H1 (cell line): ENCODE data around the gene NOTUM. TPM values are rescaled to one million over a fixed set of nuclear protein-coding genes. Genes with fewer than 3 reads are reported as not detected.

Experiments
- CTCF ChIA-PET: fragments of 300-600 bp; sonication (Branson Sonifier 250); formaldehyde crosslinking; loops from one replicate; lab custom pipeline; 2021; ENCODE audit not compliant: partially characterized antibody; lab: Charles Lee
- POLR2A ChIA-PET: fragments of 300-600 bp; sonication (Branson Sonifier 250); formaldehyde crosslinking; loops from one replicate; lab custom pipeline; 2021; ENCODE audit warnings: inconsistent platforms; ENCODE audit not compliant: partially characterized antibody; lab: Charles Lee
- DNase-seq, 2 experiments: peaks; one replicate each; pipeline versions ENCODE4 v3.0.0 to v3.0.0-alpha.2; 2010 to 2022; ENCODE audit warnings: low spot score in 2 of 2, low read depth in 1 of 2, mixed read lengths in 1 of 2
- FAIRE-seq: peaks from 2 replicates; lab custom pipeline; 2011; peaks lifted over from hg19 to GRCh38; lab: Jason Lieb, UNC
- H2AFZ ChIP-seq: 2 replicates; pipeline ENCODE4 v1.8.1; 2012; ENCODE audit warnings: low read length, inconsistent platforms
- H2AK5ac ChIP-seq: 2 replicates; pipeline ENCODE4 v1.6.1; 2013; ENCODE audit warnings: low read depth, low read length
- H2BK120ac ChIP-seq: replicated peaks from 2 replicates; pipeline ENCODE3; 2013; ENCODE audit warnings: low read depth, low read length, inconsistent platforms
- H2BK12ac ChIP-seq: 2 replicates; pipeline ENCODE4 v1.6.1; 2013; ENCODE audit warnings: low read depth, low read length
- H2BK15ac ChIP-seq: 2 replicates; pipeline ENCODE4 v1.6.1; 2013; ENCODE audit warnings: low read length
- H2BK20ac ChIP-seq: 2 replicates; pipeline ENCODE4 v1.6.1; 2013; ENCODE audit warnings: low read length
- H2BK5ac ChIP-seq: 2 replicates; pipeline ENCODE4 v1.6.1; 2013; ENCODE audit warnings: low read depth, low read length
- H3K14ac ChIP-seq: 2 replicates; pipeline ENCODE4 v1.6.1; 2013; ENCODE audit warnings: inconsistent platforms; ENCODE audit not compliant: insufficient read length
- H3K18ac ChIP-seq: 2 replicates; pipeline ENCODE4 v1.6.1; 2013; ENCODE audit warnings: low read length; ENCODE audit errors: extremely low read depth
- H3K23ac ChIP-seq: 2 replicates; pipeline ENCODE4 v1.6.1; 2013; ENCODE audit warnings: inconsistent platforms; ENCODE audit not compliant: insufficient read length
- H3K23me2 ChIP-seq: 2 replicates; pipeline ENCODE4 v1.6.1; 2013; ENCODE audit warnings: low read depth, low read length
- H3K27ac ChIP-seq: 2 replicates; pipeline ENCODE4 v1.6.1; 2011; ENCODE audit warnings: low read depth, low read length, inconsistent platforms
- H3K27me3 ChIP-seq, 4 experiments: replicated peaks in 1 of 4; 1 replicate in 1 of 4; 2 replicates in 3 of 4; pipeline versions ENCODE4 v1.6.1 to v1.8.1; 2011 to 2013; ENCODE audit warnings: low read length in 3 of 4, mild to moderate bottlenecking in 3 of 4, inconsistent platforms in 2 of 4, mixed read lengths in 2 of 4, moderate library complexity in 1 of 4; ENCODE audit not compliant: control insufficient read depth in 3 of 4, insufficient read depth in 3 of 4; ENCODE audit errors: extremely low read depth in 1 of 4
- H3K36me3 ChIP-seq, 4 experiments: 2 replicates each; pipeline versions ENCODE4 v1.6.1 to v1.8.1; 2011 to 2013; ENCODE audit warnings: mild to moderate bottlenecking in 4 of 4, low read length in 3 of 4, moderate library complexity in 2 of 4, control low read depth in 1 of 4, inconsistent platforms in 1 of 4; ENCODE audit not compliant: insufficient read depth in 4 of 4, control insufficient read depth in 2 of 4
- H3K4ac ChIP-seq: replicated peaks from 2 replicates; pipeline ENCODE3; 2013; ENCODE audit warnings: low read length, low read depth, mixed read lengths, inconsistent platforms; ENCODE audit not compliant: insufficient read length
- H3K4me1 ChIP-seq, 4 experiments: replicated peaks in 1 of 4; 1 replicate in 1 of 4; 2 replicates in 3 of 4; pipeline versions ENCODE4 v1.6.1 to v1.8.1; 2011 to 2013; ENCODE audit warnings: low read length in 3 of 4, inconsistent platforms in 2 of 4, mixed read lengths in 1 of 4; ENCODE audit not compliant: insufficient read depth in 4 of 4, control insufficient read depth in 3 of 4
- H3K4me2 ChIP-seq, 2 experiments: 2 replicates each; pipeline versions ENCODE4 v1.6.1 to v1.8.1; 2011 to 2013; ENCODE audit warnings: low read depth in 2 of 2, low read length in 2 of 2, control low read depth in 1 of 2, inconsistent platforms in 1 of 2, mild to moderate bottlenecking in 1 of 2; ENCODE audit not compliant: insufficient read depth in 1 of 2
- H3K4me3 ChIP-seq, 4 experiments: fragments of 200-600, 300-600 bp in 1 of 4; sonication (generic), shearing (Covaris generic), sonication (Bioruptor Twin) in 1 of 4; 2 replicates each; pipeline versions ENCODE4 v1.5.1 to v1.8.1; 2011 to 2016; ENCODE audit warnings: low read length in 4 of 4, low read depth in 3 of 4, control low read depth in 2 of 4, inconsistent platforms in 2 of 4, mild to moderate bottlenecking in 2 of 4, mixed read lengths in 1 of 4, moderate library complexity in 1 of 4; ENCODE audit not compliant: insufficient read depth in 2 of 4; ENCODE audit errors: extremely low read depth in 1 of 4
- H3K56ac ChIP-seq: replicated peaks from 2 replicates; pipeline ENCODE3; 2013; ENCODE audit warnings: low read depth, mild to moderate bottlenecking, mixed read lengths, low read length, inconsistent platforms; ENCODE audit not compliant: insufficient read length
- H3K79me1 ChIP-seq: 2 replicates; pipeline ENCODE4 v1.6.1; 2013; ENCODE audit warnings: low read depth, low read length, control low read depth
- H3K79me2 ChIP-seq, 2 experiments: 2 replicates each; pipeline versions ENCODE4 v1.6.1 to v1.8.1; 2012 to 2013; ENCODE audit warnings: low read length in 2 of 2, mild to moderate bottlenecking in 2 of 2, inconsistent platforms in 1 of 2; ENCODE audit not compliant: insufficient read depth in 2 of 2, control insufficient read depth in 1 of 2
- H3K9ac ChIP-seq, 4 experiments: replicated peaks in 1 of 4; 1 replicate in 1 of 4; 2 replicates in 3 of 4; pipeline versions ENCODE4 v1.6.1 to v1.8.1; 2011 to 2013; ENCODE audit warnings: low read depth in 3 of 4, low read length in 3 of 4, control low read depth in 2 of 4, mild to moderate bottlenecking in 2 of 4, moderate library complexity in 2 of 4, inconsistent platforms in 1 of 4; ENCODE audit errors: extremely low read depth in 1 of 4
- H3K9me3 ChIP-seq, 2 experiments: 2 replicates each; pipeline versions ENCODE4 v1.6.1 to v1.8.1; 2012 to 2013; ENCODE audit warnings: mild to moderate bottlenecking in 2 of 2, moderate library complexity in 2 of 2, control low read depth in 1 of 2, inconsistent platforms in 1 of 2, low read depth in 1 of 2, low read length in 1 of 2, mixed read lengths in 1 of 2; ENCODE audit not compliant: insufficient read depth in 2 of 2
- H4K20me1 ChIP-seq, 2 experiments: replicated peaks in 1 of 2; 2 replicates each; pipeline versions ENCODE3 to v1.8.1; 2011 to 2013; ENCODE audit warnings: inconsistent platforms in 2 of 2, low read length in 2 of 2, mild to moderate bottlenecking in 1 of 2; ENCODE audit not compliant: insufficient read depth in 2 of 2, control insufficient read depth in 1 of 2
- H4K5ac ChIP-seq: 2 replicates; pipeline ENCODE4 v1.6.1; 2013; ENCODE audit warnings: low read length, low read depth, mixed read lengths, inconsistent platforms; ENCODE audit not compliant: insufficient read length
- H4K8ac ChIP-seq: 2 replicates; pipeline ENCODE4 v1.8.0; 2013; ENCODE audit warnings: mild to moderate bottlenecking, moderate library complexity, low read length, inconsistent platforms; ENCODE audit not compliant: insufficient read depth; ENCODE audit errors: extremely low read depth
- H4K91ac ChIP-seq: replicated peaks from 2 replicates; pipeline ENCODE3; 2013; ENCODE audit warnings: low read length, mixed read lengths, inconsistent platforms; ENCODE audit not compliant: insufficient read length
- ATF2 ChIP-seq: IDR thresholded peaks from 2 replicates; pipeline ENCODE4 v1.6.1; 2012; ENCODE audit warnings: low read length, inconsistent platforms
- JUN ChIP-seq: IDR thresholded peaks from 2 replicates; pipeline ENCODE4 v1.6.1; 2011; ENCODE audit warnings: low read depth, mild to moderate bottlenecking, improper control_type of control experiment, low read length
- KDM5A ChIP-seq: fragments of 200-600 bp; IDR thresholded peaks from 2 replicates; pipeline ENCODE4 v1.7.1; 2012; ENCODE audit warnings: mild to moderate bottlenecking, low read length, inconsistent platforms, mixed read lengths
- SIX5 ChIP-seq: IDR thresholded peaks from 2 replicates; pipeline ENCODE4 v1.6.1; 2011; ENCODE audit warnings: mild to moderate bottlenecking, low read depth, low read length
- TAF1 ChIP-seq: IDR thresholded peaks from 2 replicates; pipeline ENCODE4 v1.6.1; 2011; ENCODE audit warnings: mild to moderate bottlenecking, low read depth, low read length
- WGBS, 2 experiments: shearing (Covaris generic) in 1 of 2; methylation state at CpG; one replicate each; pipeline versions ENCODE4 v1.1.6 to v1.1.7; 2013 to 2015; ENCODE audit warnings: low lambda C conversion rate in 2 of 2, mixed read lengths in 2 of 2, inconsistent platforms in 1 of 2, low coverage in 1 of 2, missing lambda C conversion rate in 1 of 2; ENCODE audit not compliant: insufficient replicate concordance in 2 of 2, insufficient coverage in 1 of 2, insufficient read length in 1 of 2; ENCODE audit errors: extremely low coverage in 1 of 2, missing lambda C conversion rate in 1 of 2; 5-methylcytosine and 5-hydroxymethylcytosine counted together
- polyA plus RNA-seq, 7 experiments: library from polyadenylated mRNA; depleted of rRNA in 3 of 7; stranded (reverse) in 5 of 7; unstranded in 2 of 7; fragments of >200 nt in 5 of 7; fragments of 200-250 nt in 2 of 7; gene quantifications; 1 replicate in 5 of 7; 2 replicates in 1 of 7; 4 replicates in 1 of 7; pipeline versions ENCODE4 v1.2.1 to v1.2.3, GENCODE V29; 2011 to 2013; ENCODE audit warnings: missing spikeins in 2 of 7, mixed read lengths in 2 of 7
- total RNA-seq: library from RNA; stranded (reverse); fragmentation: NEBNext Ultra II Directional; extraction: Animal tissue kit (Norgen Biotek cat#: 25700); gene quantifications from 2 replicates; pipeline ENCODE4 v1.2.1, GENCODE V29; 2021

Gene NOTUM
- total and polyA plus RNA-seq, 2 of the 8 experiments (the other 6 are each of a cell fraction or from before 2014, with no cell fraction given), result 0.45 to 0.76 TPM

GRCh38 chr17:81940538-81941483 lies 20.2 kb downstream of the NOTUM start:
- CTCF ChIA-PET, result interaction anchor here (0.8 to 4.6 kb wide), 9 partner anchors 9 to 82 kb away, joined by 3 to 16 read pairs (median 4); partner anchors contain the start of genes CENPX, LRRC45, MAFG and NOTUM

More at GRCh38 chr17:81940538-81941483, 20.2 kb downstream of the NOTUM start:
- Histone ChIP-seq H2BK15ac (peak overlapping the region; percentile 46; the same call in 1 of the 2 replicates), H4K91ac (peak overlapping the region; percentile 54), H2AK5ac (peak overlapping the region; percentile 65; the same call in 1 of the 2 replicates), H3K4me3 (no peak overlapping the region), H3K23ac (no peak overlapping the region), H4K20me1 (no peaks in the 10 kb centered on the region), H3K79me1 (no peaks in the 10 kb centered on the region), H3K9ac (no peak overlapping the region), H3K27me3 (peaks cover 0 to 5% (median 0%) of the 10 kb centered on the region in 4 experiments; a peak in 3 of 7 replicates), H2AFZ (no peak overlapping the region), H3K79me2 (no peaks in the 10 kb centered on the region; a peak in 1 of 4 replicates), H3K36me3 (no peaks in the 10 kb centered on the region), H3K9me3 (no peaks in the 10 kb centered on the region), H2BK20ac (no peak overlapping the region), H3K4ac (peak overlapping the region; percentile 53), H4K5ac (no peak overlapping the region), H3K18ac (peak overlapping the region; percentile 32), H3K23me2 (no peaks in the 10 kb centered on the region; the same call in 1 of the 2 replicates), H3K14ac (no peak overlapping the region), H2BK120ac (peak overlapping the region; percentile 22), H3K4me2 (0 out of 4 replicates have a peak overlapping the region, but pooled peaks of 1 of the 2 experiments have one; percentile 21), H3K56ac (no peak overlapping the region), H2BK12ac (peak overlapping the region; percentile 60; the same call in 1 of the 2 replicates), H4K8ac (peak overlapping the region; percentile 73), H3K27ac (no peak overlapping the region), H3K4me1 (peaks cover 0 to 14% (median 8%) of the 10 kb centered on the region in 4 experiments; a peak in 5 of 7 replicates), H2BK5ac (0 out of 2 replicates have a peak overlapping the region, but pooled peaks have one; percentile 16)
- no peak for DNase-seq
- no peak for FAIRE-seq
- POLR2A ChIA-PET, result interaction anchor here (0.9 to 14.6 kb wide), 4 partner anchors 10 to 64 kb away, joined by 3 to 150 read pairs (median 8); partner anchors contain the start of genes ASPSCR1 and MAFG
- TF ChIP-seq KDM5A (no peak), JUN (no peak), ATF2 (no peak), SIX5 (no peak), TAF1 (no peak)
- 93% methylated on average over 48 of the region's 56 CpGs; no CpG with 5 or more reads in 1 of the 2 experiments for WGBS, 2 experiments
